Activated CD8-positive, alpha-beta memory T cell treated with anti-CD3 and anti-CD28 coated beads, Interleukin-2, amount 50 U/mL, for 4 hours (primary cell): ENCODE results near the gene TEN1.
A peak's percentile ranks its signal among the peaks of the same experiment; 100 is the strongest.
"Not testable (repeated sequence)": the region's sequence is repeated elsewhere in the genome, so short reads cannot be mapped to it uniquely, and the experiment has no call there.

ENCODE experiments used
- DNase-seq: peaks from one replicate; pipeline ENCODE4 v3.0.0-alpha.2; 2020

TEN1 gene, protein sequence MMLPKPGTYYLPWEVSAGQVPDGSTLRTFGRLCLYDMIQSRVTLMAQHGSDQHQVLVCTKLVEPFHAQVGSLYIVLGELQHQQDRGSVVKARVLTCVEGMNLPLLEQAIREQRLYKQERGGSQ

DNA sequence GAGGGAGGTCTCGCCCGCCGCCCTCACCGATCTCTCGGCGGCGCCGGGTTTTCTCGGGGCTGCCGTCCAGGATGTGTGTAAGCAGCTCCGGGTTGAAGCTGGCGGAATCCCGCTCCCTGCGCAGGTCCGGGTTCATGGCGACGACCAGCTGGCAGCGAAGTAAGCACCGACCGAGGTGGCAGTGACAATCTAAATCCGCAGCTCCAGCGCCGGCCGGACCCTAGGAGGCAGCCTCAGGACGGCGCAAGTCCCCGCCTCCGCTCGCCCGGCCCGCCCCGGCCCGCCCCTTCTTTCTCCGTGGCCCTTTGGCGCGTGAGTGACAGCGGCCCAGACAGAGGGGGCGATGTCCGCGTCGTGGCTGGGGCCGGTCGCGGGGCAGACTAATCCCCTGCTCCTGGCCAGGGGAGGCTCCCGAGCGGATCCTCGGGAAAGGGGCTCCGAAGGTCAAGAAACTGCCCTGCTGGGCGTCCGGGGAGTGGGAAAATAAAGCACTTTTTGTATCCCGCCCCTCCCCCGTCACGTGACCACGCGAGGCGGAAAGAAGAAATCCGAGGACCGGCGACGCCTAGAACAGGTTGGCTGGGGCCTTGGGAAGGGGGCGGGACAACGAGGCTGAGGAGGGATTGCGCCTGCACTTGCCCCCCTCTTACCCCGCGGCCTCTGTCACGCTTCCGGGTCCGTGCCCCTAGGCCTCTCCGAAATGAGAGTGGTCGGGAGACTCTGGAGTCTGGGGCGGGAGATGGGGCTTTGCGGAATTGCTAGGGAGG is at the start of gene TEN1, which contains the start of gene ACOX1:
Gene TEN1, plus strand, starts transcription at position 303 of the 767 bp plus-strand sequence. CDS start 6,953 bp downstream, outside the sequence.
Gene ACOX1, minus strand, starts transcription at position 229 of the 767 bp plus-strand sequence. Its CDS starts 93 bp downstream, at position 136.
- DNase-seq, result peak; percentile 95

DNA sequence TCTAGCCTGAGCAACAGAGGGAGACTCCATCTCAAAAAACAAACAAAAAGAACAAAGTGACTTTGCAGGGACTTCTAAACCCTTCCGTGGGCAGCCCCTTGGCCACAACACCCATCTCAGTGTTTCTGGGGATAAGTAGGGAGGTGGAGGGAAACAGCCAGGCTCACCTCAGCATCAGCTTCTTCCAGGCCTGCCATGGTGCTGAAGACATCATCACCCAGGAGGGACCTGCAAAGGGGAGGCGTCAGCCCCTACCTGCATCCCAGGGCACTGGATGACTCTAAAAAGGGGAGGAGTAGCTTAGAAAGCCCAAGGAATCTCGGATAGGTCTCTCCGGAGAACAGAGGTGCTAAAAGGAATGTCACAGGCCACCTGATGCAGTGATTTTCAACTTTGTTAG is 48.0 kb upstream of the TEN1 start:
- no peak for DNase-seq

DNA sequence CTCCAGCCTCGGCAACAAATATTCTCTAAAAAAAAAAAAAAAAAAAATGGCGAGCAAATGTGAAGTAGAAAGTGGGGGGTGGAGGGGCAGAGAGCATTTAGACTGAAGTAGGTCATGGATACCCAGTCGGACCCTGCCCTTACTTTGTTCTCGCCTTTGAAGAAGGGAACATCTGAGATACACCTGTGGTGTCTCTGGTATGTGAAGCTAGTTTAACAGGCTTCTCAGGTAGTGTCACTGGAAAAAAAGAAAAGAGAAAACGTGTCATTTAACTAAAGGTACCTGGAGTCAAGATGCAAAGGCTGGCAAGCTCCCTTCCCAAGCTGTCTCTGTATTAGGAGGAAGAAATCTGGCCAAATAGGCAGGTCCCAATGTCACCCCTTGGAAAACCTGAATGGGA is 46.2 kb upstream of the TEN1 start:
- DNase-seq, result no peak

DNA sequence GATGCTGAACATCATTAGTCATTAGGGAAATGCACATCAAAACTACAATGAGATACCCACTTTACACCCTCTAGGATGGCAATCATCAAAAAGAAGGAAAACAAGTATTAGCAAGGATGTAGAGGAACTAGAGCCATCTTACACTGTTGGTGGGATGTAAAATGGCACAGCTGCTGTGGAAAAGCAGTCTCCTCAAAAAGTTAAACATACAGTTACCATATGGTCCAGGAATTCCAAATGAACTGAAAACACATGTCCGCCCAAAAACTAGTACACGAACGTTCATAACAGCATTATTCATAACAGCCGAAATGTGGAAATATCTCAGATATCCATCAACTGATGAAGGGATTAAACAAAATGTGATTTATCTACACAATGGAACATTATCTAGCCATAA is 45.2 kb upstream of the TEN1 start:
- DNase-seq, result no peak

DNA sequence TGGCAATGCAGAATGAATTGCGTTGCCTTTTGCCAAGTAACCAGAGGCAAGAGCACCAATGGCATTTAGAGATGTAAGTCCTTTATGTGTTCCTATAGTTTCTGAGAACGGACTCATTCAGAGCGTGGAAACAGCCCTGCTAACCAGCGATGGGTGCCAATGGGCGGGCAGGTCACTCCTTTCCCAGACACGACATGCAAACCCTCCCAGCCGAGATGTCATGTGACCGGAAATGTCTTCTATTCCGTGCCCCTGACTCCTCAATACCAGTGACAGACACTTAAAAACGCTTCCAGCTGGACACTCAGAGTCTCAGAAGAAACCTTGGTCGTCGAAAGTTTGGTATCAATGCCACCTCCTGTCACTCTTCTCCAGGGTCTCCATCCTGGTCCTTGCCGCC is 41.4 kb upstream of the TEN1 start:
- DNase-seq, result no peak

DNA sequence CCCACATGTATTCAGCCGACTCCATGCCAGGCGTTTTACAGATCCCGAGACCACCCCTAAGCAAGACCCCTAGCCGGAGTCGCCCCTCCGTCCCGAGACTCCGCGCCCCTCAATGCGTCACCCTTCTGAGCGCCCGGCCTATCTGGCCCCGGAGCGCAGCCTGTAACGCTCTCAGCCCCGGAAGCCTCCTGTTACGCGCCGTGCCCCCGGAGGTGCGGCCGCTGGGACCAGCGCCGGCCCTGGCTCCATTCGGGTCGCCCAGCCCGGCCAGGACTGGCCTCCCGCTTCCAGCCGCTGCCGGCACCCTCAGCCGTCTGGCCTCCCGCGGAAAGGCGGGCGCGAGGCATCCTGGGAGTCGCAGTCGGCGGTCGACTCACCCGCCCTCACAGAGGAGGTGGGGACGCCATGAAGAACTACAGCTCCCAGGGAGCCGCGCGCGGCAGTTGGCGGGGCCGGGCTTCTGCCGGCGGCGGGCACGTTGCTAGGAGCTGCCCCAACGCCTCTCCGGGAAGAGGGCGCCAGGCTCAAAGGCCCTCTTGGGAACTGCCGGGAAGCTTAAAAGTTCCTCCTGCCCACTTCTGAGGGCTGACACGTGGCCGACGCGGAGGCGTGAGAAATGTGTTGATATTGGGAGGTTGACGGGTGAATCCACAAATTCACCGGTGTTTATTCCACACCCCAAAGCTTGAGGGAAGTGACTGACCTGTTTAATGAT is 38.2 kb upstream of the TEN1 start, which contains the start of gene FBF1:
Gene FBF1, minus strand, starts transcription at position 316 of the 715 bp plus-strand sequence. CDS start 2,893 bp downstream, outside the sequence.
- peak; percentile 88 for DNase-seq

DNA sequence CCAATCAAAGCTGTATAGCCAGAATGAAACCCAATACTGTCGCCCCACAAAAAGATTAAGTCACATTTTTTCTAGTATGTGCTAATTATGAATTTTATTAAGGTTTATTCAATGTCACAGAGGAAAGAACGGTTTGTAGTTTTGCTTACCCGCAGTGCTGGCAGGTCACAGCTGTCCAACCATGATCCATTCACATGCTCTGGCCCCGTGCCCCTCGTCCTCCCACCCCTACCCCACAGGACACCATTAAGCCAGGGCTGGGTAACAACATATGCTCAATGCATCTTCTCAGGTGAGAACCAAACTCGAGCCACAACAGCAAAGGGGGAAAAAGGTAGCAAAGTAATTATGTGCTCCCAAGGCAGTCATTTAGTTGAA is 37.6 kb upstream of the TEN1 start:
- no peak for DNase-seq

DNA sequence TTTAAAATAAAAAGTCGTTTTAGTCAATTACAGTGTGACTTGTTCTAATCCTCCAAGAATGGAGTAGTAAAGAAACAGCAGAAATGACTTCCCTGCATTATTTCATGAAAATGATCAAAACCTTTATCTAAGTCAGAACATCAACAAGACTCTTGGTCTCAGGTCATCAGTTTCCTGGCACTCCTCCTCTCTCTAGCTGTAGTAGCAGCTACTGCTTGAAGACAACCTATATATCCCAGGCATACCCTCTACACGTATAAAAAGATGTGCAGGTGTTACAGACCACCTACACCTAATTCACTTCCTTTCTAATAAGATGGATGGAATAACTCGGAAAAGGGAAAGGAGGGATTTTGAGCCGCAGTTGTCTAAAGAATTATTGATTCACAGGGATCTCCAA is 36.6 kb upstream of the TEN1 start:
- no peak for DNase-seq

DNA sequence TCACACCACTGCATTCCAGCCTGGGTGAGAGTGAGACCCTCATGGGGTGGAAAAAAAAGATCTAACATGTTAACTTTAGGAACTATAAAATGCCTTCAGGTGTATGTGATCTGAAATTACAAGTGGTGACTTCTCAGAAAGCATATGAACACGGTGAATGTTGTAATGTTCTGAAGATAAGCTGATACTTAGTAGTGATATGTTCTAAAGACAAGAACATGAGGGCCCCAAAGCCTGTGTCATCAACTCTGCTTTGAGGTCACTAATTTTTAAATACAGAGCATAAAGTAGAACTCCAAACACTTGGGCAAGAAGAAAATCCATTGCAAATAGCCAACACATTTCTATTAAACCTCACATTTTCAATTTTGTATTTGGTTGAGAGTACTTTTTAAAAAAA is 35.5 kb upstream of the TEN1 start:
- DNase-seq, result no peak

DNA sequence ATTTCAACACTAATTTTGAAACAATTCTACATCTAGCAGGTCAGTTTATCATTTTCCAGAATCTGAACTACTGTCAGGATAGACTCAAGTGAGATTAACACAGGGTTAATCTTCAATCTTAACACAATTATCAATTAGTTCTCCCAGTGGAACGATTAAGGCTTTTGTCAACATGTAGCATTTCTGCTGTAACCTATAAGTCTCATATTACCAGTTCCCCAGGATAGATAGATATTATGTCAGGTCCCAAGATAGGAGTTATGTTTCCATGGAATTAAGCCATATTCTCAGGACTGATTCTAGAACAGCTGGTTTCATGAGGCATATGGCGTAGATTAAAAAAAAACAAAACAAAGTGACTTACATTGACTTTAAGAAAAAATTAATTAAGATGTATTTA is 33.8 kb upstream of the TEN1 start:
- no peak for DNase-seq

DNA sequence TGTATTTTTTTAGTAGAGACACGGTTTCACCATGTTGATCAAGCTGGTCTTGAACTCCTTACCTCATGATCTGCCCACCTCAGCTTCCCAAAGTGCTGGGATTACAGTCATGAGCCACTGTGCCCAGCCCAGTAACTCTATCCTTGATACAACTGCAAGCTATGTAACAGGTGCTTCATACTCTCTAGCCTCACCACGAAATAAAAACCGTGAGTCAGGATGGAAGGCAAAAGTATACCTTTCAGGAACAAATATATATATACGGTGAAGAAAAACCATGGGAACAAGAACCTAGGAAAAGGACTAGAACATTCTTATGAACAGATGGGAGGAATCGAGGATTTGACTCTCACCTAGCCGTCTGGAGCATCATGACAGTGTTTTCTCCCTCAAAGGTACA is 28.6 kb upstream of the TEN1 start:
- no peak for DNase-seq

DNA sequence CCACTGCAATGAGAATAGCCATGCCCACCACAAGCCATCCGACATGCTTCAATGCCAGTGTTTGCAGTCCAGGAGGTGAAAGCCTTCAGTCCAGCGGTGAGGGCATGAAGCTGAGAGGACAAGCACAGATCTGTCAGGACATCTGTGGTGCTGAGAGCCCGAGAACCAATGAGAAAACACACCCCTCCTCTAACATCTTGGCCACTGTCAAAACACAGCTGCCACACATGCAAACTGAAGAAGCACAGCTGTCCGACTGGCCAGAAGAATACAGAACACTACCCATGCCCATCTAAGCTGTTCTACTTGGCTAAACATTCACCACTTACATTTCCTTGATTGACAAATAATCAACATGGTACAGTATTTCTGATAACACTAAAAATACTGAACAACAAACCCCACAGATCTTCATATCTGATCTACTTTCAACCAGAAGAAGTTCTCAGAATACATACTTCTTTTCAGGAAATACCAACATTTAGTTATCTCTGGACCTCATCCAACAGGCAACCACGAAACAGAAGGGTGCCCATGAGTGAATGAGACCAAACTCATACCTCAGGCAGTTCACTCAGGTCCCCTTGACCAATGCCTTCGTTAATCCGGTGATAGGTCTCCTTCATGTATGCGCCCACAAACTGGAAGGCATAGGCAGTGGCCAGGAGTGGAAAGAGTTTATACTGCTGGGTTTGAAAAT is 28.0 kb upstream of the TEN1 start:
- DNase-seq, result no peak

DNA sequence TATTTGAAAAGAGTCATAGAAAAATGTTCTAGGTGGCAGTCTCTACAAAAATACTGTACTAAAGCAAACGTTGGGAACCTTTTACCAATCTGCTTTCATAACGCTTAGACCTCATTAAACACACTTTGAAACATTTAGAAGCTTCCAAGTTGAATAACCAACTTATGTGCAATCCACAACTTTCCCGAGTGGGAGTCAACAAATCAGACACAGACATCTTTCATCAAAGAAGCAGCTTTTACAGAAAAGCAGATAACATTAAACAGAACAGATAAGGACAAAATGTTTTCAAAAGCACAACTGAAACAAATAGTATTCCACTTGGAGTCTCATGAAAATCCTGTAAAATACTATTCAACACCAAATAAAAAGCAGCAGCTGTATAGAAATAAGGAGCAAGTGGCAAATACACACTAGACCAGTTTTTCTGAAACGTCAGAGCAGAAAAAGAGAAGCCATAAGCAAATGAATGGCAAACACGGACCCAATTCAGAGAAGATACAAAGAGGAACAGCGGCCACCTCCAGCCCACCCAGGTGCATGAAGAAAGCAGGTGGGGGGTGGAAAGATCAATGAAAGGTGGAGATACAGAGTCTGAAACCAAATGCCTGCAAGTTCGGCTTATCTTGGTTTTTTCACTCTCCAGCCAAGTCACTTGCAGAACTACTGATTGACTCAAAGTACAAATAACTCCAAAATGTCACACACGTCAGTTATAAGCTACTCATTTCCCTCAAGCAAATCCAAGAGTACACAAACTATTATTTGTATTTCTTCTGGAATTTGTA is 19.8 kb upstream of the TEN1 start:
- no peak for DNase-seq

DNA sequence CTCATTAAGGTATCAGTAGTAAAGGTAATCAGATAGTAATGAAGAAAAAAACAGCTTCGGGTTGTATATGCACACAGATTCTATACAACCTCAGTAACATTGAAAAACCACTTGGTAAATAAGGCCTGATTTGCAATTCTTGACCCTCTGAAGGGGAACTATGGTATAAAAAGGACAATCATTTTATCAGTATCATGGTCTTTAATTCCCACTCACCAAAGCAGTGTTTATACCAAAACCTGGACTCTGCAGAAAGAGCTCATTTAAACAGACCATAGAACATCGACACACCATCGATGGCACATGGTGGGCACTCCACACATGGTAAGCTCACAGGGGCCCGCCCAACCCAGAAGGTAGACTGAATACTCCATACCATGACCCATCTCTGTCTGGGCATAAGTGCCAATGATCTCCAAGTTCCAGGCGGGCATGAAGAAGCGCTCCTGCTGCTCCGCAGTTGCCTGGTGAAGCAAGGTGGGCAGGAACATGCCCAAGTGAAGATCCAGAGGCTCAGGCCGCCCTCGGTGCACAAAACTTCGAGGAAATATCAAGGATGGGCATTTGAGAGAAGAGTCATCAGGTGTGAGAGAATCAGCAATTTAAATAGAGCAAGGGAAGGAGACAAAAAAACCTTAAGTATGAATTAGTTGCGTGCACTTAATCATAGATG is 19.1 kb upstream of the TEN1 start:
- DNase-seq, result no peak

DNA sequence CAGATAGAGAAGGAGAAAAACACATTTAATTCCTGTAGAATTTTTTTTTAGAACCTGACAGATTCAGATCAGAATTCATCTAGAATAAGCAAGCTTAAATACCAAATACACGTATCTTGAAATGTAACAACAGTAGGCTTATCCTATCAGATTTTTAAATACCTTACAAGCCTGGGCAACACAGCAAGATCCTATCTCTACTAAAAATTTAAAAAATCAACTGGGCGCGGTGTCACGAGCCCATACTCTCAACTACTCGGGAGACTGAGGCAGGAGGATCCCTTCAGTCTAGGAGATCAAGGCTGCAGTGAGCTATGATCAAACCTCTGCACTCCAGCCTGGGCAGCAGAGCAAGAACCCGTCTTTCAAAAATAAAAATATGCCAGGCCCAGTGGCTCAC is 13.6 kb upstream of the TEN1 start:
- no peak for DNase-seq

DNA sequence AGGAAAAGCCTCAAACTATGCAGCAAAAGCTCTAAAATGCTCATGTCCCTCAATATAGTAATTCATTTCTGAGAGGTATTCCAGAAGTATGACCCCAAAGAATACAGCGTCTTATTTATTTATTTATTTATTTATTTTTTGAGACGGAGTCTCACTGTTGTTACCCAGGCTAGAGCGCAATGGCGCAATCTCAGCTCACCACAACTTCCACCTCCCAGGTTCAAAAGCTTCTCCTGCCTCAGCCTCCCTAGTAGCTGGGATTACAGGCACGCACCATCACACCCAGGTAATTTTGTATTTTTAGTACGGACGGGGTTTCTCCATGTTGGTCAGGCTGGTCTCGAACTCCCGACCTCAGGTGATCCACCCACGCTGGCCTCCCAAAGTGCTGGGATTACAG is 10.0 kb upstream of the TEN1 start:
- not testable (repeated sequence) for DNase-seq

DNA sequence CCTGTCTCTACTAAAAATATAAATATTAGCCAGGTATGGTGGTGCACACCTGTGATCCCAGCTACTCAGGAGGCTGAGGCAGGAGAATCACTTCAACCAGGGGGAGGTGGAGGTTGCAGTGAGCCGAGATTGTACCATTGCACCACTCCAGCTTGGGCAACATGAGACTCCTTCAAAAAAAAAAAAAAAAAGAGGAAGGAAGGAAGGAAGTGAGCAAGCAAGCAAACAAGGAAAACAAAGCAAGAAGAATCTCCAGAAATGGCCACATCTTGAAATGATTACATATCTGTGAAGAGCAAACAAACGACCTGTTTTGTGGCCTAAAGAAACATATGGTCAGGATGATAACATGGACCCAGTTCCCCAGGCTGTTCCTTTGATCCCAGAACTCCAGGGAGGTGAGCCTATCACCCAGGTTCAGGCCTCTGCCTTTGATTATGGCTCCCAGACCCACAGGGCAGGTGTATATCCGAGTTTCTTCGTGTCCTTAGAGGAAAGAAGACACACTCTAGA is 9.0 kb upstream of the TEN1 start:
- DNase-seq, result no peak

DNA sequence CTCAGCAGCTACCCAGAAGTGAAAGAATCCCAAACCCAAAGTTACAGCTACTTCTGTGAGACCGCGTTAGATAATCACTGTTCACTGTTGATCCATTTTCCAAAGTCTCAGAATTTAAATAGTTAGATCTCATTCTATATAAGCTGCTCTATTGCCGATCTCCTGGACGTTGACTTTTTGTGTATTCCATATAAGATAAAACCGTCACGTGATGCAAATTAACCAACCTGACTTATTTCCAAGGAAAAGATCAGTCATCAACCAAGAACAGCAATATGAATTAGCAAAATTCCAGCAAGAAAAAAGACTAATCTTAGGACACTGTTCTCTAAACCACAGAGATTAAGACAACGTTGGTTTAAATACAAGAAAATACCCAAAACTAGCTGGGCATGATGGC is 8.4 kb upstream of the TEN1 start:
- no peak for DNase-seq

DNA sequence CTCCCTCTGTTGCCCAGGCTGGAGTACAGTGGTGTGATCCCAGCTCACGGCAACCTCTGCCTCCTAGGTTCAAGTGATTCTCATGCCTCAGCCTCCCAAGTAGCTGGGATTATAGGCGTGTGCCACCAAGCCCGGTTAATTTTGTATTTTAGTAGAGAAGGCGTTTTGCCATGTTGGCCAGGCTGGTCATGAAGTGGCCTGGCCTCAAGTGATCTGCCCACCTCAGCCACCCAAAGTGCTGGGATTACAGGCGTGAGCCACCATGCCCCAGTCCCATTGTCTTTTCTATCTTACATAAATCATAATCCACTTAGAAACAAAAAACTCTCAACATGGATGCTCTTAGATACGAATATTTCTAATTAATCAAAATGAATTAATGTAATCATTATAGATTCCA is 3.9 kb upstream of the TEN1 start:
- not testable (repeated sequence) for DNase-seq

DNA sequence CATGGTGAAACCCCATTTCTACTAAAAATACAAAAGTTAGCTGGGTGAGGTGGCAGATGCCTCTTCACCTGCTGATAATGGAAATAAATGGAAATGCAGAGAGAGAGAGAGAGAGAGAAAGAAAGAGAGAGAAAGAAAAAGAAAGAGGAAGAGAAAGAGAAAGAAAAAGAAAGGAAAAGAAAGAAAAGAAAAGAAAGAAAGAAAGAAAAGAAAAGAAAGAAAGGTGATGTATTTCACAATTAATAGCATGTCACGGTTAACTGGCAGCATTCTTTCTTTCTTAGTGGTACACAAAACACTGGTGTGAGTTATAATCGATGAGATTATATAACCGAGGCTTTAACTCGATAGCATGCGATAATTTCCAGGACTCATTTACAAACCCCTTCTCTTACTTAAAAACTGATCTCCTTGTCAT is 3.3 kb upstream of the TEN1 start:
- no peak for DNase-seq

DNA sequence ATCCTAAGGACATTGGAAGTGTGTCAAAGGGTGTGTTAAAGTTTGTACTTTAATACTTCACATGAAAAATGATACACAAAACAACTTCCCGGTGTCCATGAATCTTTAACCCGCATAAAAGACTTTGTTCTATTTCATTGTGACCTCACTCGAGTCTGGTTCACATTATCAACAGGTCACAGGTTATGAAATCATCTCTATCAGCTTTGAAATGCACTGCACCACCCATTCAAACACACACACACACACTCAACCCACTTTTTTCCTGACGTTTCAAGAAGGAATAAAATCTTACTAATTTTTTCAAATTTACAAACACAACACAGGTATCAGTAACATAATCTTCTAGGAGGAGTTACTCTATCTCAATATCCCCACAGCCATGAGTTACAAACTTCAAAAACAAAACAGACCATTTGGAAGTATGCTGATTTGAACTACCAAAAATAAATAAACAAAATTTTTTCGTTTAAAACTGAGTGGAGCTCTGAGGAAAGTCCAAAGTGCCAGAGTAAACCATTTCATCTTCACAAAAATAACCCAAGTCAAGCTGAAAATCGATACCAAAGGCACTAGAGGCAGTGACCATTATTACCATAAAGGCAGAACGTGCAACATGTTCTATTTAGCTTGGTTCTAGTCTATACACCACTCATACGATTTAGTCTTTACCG is 2.7 kb upstream of the TEN1 start:
- no peak for DNase-seq
